ENCODE results near the gene DMD.

Gene DMD

DNA sequence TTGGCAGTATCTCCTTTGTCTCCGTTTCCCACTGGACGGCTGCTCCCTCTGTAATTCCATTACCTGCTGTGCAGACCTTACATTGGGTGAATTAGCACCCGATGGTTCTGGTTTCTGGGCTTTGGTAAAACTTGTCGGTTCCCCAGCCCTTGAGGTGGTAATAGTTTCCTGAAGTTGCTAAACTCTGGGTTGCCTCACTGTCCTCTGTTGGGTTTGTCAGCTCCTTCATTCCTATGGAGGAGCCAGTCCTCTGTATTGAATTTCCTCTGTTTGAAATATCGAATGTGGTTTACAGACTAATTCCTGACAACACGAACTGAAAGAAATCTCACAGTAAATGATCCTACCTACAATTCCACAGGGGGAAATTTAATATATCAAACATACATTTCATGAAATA, 1548.2 kb downstream of the DMD start:
- TF ChIP-seq, protein P1, sequence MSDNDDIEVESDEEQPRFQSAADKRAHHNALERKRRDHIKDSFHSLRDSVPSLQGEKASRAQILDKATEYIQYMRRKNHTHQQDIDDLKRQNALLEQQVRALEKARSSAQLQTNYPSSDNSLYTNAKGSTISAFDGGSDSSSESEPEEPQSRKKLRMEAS (IDR thresholded peaks at IDR 0.05; ENCODE audit: low read depth, low read length): no peak
- TF ChIP-seq, protein P2, sequence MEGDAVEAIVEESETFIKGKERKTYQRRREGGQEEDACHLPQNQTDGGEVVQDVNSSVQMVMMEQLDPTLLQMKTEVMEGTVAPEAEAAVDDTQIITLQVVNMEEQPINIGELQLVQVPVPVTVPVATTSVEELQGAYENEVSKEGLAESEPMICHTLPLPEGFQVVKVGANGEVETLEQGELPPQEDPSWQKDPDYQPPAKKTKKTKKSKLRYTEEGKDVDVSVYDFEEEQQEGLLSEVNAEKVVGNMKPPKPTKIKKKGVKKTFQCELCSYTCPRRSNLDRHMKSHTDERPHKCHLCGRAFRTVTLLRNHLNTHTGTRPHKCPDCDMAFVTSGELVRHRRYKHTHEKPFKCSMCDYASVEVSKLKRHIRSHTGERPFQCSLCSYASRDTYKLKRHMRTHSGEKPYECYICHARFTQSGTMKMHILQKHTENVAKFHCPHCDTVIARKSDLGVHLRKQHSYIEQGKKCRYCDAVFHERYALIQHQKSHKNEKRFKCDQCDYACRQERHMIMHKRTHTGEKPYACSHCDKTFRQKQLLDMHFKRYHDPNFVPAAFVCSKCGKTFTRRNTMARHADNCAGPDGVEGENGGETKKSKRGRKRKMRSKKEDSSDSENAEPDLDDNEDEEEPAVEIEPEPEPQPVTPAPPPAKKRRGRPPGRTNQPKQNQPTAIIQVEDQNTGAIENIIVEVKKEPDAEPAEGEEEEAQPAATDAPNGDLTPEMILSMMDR (IDR thresholded peaks at IDR 0.05; ENCODE audit: low read depth, low read length): no peak
- TF ChIP-seq POLR2A (IDR thresholded peaks at IDR 0.05; ENCODE audit: extremely low read depth, insufficient read length) (no peak), MYC (IDR thresholded peaks at IDR 0.05; ENCODE audit: low read depth, low read length) (no peak)
- DNase-seq (ENCODE audit: low read depth): no peak
- H3K4me3 ChIP-seq (ENCODE audit: low read depth, low read length): no peak overlapping the region

DNA sequence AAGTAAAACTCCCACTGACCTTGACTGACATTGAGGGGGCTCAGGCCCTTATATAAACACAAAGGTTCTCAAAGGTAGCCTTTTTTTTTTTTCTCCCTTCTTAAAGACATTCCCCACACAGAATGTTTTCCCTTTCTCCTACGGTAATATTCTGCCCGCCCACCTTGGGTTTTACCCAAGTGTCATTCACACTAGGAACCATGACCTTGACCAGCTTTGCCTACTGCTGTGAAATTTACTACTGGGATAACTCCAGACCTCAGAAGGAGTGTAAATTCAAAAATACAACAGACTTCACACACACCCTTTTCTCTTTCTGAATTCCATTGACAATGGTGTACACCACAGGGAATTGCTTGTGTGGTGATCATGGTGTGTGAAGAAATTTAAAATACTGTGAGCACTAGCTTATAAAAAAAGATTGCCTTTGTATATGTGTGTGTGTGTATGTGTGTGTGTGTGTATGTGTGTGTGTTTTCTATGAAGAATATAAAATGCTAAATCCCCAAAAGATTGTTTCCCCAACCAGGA, 1550.0 kb downstream of the DMD start:
- TF ChIP-seq POLR2A (IDR thresholded peaks at IDR 0.05; ENCODE audit: extremely low read depth, insufficient read length): no peak
- TF ChIP-seq, protein P1 (IDR thresholded peaks at IDR 0.05; ENCODE audit: low read depth, low read length): no peak
- no peak for TF ChIP-seq MYC (IDR thresholded peaks at IDR 0.05; ENCODE audit: low read depth, low read length)
- TF ChIP-seq, protein P2 (IDR thresholded peaks at IDR 0.05; ENCODE audit: low read depth, low read length): no peak
- no peak overlapping the region for H3K4me3 ChIP-seq (ENCODE audit: low read depth, low read length)
- no peak for DNase-seq (ENCODE audit: low read depth)

DNA sequence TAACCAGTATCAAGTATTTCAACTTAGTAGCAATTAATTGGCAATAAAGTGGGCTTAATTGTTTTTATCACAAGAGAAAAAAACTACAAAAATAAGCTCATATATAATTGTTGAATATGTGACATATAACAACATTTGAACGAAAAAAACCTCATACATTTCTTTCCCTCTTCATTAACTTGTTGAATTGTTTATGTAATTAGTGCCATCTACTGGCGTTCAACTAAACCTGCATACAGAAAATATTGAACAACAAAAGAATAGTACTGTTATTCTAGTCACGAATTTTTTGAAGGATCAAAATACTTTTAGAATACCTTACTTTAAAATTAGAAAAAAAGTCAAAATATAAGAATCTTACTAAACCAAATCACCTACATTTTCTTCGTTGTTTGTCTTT, 1553.0 kb downstream of the DMD start:
- peak; percentile 21 for DNase-seq (ENCODE audit: low read depth)
- H3K4me3 ChIP-seq (ENCODE audit: low read depth, low read length): no peak overlapping the region
- no peak for TF ChIP-seq POLR2A (IDR thresholded peaks at IDR 0.05; ENCODE audit: extremely low read depth, insufficient read length)
- TF ChIP-seq MYC (IDR thresholded peaks at IDR 0.05; ENCODE audit: low read depth, low read length): no peak
- TF ChIP-seq, protein P1 (IDR thresholded peaks at IDR 0.05; ENCODE audit: low read depth, low read length): no peak
- TF ChIP-seq, protein P2 (IDR thresholded peaks at IDR 0.05; ENCODE audit: low read depth, low read length): peak; percentile 14

DNA sequence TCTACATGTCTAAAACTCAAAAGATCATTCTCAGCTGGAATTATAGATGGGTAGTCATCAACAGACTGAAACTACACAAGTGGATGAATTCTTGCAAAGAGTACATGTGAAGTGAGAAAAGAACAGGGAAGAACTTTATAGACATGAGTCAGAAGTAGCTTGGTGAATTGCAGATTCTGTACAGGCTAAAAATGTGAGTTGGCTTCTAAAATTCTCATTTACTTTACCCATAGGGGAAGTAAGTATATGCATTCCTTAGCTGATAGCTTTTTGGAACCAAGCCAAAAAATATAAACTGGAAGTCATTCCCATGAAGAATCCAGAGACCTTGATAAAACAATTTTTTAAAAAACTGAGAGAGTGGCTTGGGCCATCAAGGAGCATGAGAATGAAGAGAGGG, 1555.3 kb downstream of the DMD start:
- DNase-seq (ENCODE audit: low read depth): no peak
- no peak overlapping the region for H3K4me3 ChIP-seq (ENCODE audit: low read depth, low read length)
- TF ChIP-seq POLR2A (IDR thresholded peaks at IDR 0.05; ENCODE audit: extremely low read depth, insufficient read length) (no peak), MYC (IDR thresholded peaks at IDR 0.05; ENCODE audit: low read depth, low read length) (no peak)
- TF ChIP-seq, protein P1 (IDR thresholded peaks at IDR 0.05; ENCODE audit: low read depth, low read length): no peak
- TF ChIP-seq, protein P2 (IDR thresholded peaks at IDR 0.05; ENCODE audit: low read depth, low read length): no peak

DNA sequence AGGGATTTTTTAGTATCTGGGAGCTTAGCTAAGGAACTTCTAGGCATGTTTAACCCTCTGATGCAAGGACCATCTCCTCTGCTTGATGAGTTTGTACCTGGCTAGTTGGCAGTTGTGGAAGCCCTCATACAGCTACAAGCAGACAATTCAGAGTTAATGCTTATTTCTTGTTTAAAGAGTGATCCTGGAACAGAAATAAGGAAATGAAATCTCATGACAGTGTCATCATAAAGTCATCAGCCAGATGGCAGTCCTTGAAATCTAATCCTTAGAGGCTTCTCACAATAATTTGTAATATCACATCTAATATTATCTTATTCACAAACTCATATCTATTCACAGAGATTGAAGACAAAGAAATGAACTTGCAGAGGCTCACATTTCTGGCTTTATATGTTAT, 1557.9 kb downstream of the DMD start:
- H3K4me3 ChIP-seq (ENCODE audit: low read depth, low read length): no peak overlapping the region
- DNase-seq (ENCODE audit: low read depth): no peak
- TF ChIP-seq, protein P1 (IDR thresholded peaks at IDR 0.05; ENCODE audit: low read depth, low read length): no peak
- TF ChIP-seq, protein P2 (IDR thresholded peaks at IDR 0.05; ENCODE audit: low read depth, low read length): no peak
- TF ChIP-seq MYC (IDR thresholded peaks at IDR 0.05; ENCODE audit: low read depth, low read length): no peak
- no peak for TF ChIP-seq POLR2A (IDR thresholded peaks at IDR 0.05; ENCODE audit: extremely low read depth, insufficient read length)

All from NB4 (cell line).